Right lobe of liver (tissue), 6 donors: ENCODE results near the gene ACE. TPM values are rescaled to one million over a fixed set of nuclear protein-coding genes. Genes with fewer than 3 reads are reported as not detected.

Source experiments
- ATAC-seq, 4 donors: fragments of 200-7000 bp; cut with Tn5 transposase; one replicate each; pipeline ENCODE4 v1.9.1; 2020; ENCODE audit warnings: mild to moderate bottlenecking in 4 of 4, moderate library complexity in 4 of 4
- DNase-seq, 3 donors: peaks; one replicate each; pipeline ENCODE4 v3.0.0-alpha.2; 2020
- H3K27ac ChIP-seq, 3 donors: fragments of 200-600 bp; one replicate each; pipeline ENCODE4 v1.8.0; 2022
- H3K27me3 ChIP-seq, 2 donors: fragments of 200-600 bp; one replicate each; pipeline ENCODE4 v1.8.0; 2022
- H3K36me3 ChIP-seq, 4 donors: fragments of 200-600 bp; sonication (generic) in 1 of 4; one replicate each; pipeline versions ENCODE4 v1.5.1 to v1.8.0; 2017 to 2022; ENCODE audit warnings: control low read depth in 1 of 4
- H3K4me1 ChIP-seq, 4 donors: fragments of 200-600 bp; sonication (generic) in 1 of 4; one replicate each; pipeline versions ENCODE4 v1.5.1 to v1.8.0; 2017 to 2022; ENCODE audit warnings: control low read depth in 1 of 4
- H3K4me3 ChIP-seq, 3 donors: fragments of 200-600 bp; one replicate each; pipeline ENCODE4 v1.8.0; 2022
- H3K9me3 ChIP-seq, 4 donors: fragments of 200-600 bp; sonication (generic) in 1 of 4; one replicate each; pipeline versions ENCODE4 v1.5.1 to v1.8.0; 2017 to 2022; ENCODE audit warnings: control low read depth in 1 of 4
- POLR2A ChIP-seq: fragments of 450-650 bp; IDR thresholded peaks from one replicate; pipeline ENCODE4 v1.6.1; 2017; ENCODE audit warnings: antibody characterized with exemption, mild to moderate bottlenecking
- WGBS: methylation state at CpG from one replicate; pipeline ENCODE4 v1.1.6; 2018; ENCODE audit warnings: low coverage, low lambda C conversion rate; ENCODE audit not compliant: insufficient coverage; ENCODE audit errors: missing lambda C conversion rate; 5-methylcytosine and 5-hydroxymethylcytosine counted together
- intact Hi-C, 2 donors: fragments of 100-400 bp; cut with DNase I; formaldehyde crosslinking; loops; one replicate each; pipeline versions ENCODE4 v1.11.2 to v1.14.1; 2022
- total RNA-seq, 6 experiments: library from RNA; depleted of rRNA in 2 of 6; stranded (reverse); fragments of >200 nt in 2 of 6; fragmentation: NEBNext Ultra II Directional in 3 of 6; extraction: Animal tissue kit (Norgen Biotek cat#: 25700) in 3 of 6; gene quantifications; one replicate each; pipeline versions ENCODE4 v1.1.0 to v1.2.4, GENCODE V29; 2016 to 2023
- TF ChIP-seq, protein P1 (sequence below), 4 donors: fragments of 200-600 bp in 3 of 4; fragments of 450-650 bp in 1 of 4; IDR thresholded peaks; one replicate each; pipeline versions ENCODE4 v1.5.1 to v1.8.0; 2016 to 2022; ENCODE audit warnings: antibody characterized with exemption in 4 of 4, mild to moderate bottlenecking in 2 of 4
- donor health status: DM: no; HTN: yes; CAD: no.
- donor health status: DM: no; HTN: no; CAD: no.
- donor health status: DM: no; HTN: no; CAD: no.
- donor health status: DM: no; HTN: yes; CAD: no.
- donor health status: DM: no; HTN: yes; CAD: no.

ACE gene
- total RNA-seq, 6 experiments from 2014 or later: 0.75 to 9.4 (median 5.1) TPM

DNA sequence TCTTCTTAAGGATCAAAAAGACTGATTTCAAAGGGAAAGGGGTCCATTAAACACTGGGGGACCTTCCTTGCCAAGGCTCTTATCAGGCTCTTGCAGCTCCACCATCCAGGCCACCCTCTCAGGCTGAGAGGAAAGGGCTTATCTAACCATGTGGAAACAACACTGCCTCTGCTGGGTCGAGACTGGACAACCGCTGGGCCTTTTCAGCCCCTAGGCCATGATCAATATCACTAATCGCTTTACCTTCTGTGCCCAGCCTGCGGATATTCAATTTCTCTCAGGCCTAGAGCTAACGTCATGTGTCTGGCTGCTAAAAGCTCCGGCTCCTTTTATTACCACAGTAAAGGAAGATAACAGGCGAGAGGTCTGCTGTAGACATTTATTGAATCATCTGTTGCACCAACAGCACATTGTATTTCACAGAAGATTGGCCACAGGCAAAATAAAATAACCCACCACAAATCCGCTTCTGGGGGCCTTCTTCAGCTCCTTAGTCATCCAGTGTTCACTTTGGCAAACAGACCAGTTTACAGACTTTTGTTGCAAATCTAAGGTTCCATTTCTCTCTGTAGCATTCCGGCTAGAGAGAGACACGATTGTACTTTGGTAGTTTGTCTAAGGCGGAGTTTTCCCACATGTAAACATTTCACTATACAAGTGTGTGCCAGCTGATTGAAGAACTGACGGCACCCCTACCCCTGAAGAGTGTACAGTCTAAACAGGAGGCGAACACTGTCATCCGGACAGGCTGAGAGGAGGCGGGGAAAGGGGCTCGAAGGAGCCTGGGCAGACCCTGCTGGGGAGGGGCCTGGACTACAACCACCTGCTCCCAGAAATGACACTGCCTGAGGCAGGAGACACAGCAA lies 44.7 kb upstream of the ACE start:
- Histone ChIP-seq H3K4me1 (peaks cover 0 to 27% (median 7%) of the 10 kb centered on the region in 4 donors), H3K9me3 (no peaks in the 10 kb centered on the region), H3K4me3 (peak overlapping the region in 2 of 3 donors; percentile 15 to 24), H3K27me3 (no peaks in the 10 kb centered on the region), H3K27ac (peak overlapping the region in 2 of 3 donors; percentile 61), H3K36me3 (no peaks in the 10 kb centered on the region)
- ATAC-seq (peak; percentile 79 to 87 (median 84)), DNase-seq (peak in 1 of 3 donors; percentile 45)
- TF ChIP-seq POLR2A: no peak
- TF ChIP-seq, protein P1, sequence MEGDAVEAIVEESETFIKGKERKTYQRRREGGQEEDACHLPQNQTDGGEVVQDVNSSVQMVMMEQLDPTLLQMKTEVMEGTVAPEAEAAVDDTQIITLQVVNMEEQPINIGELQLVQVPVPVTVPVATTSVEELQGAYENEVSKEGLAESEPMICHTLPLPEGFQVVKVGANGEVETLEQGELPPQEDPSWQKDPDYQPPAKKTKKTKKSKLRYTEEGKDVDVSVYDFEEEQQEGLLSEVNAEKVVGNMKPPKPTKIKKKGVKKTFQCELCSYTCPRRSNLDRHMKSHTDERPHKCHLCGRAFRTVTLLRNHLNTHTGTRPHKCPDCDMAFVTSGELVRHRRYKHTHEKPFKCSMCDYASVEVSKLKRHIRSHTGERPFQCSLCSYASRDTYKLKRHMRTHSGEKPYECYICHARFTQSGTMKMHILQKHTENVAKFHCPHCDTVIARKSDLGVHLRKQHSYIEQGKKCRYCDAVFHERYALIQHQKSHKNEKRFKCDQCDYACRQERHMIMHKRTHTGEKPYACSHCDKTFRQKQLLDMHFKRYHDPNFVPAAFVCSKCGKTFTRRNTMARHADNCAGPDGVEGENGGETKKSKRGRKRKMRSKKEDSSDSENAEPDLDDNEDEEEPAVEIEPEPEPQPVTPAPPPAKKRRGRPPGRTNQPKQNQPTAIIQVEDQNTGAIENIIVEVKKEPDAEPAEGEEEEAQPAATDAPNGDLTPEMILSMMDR (IDR thresholded peaks at IDR 0.05): no peak
- WGBS: 33% methylated on average over 14 of the region's 16 CpGs
- intact Hi-C loops: no loop called here

DNA sequence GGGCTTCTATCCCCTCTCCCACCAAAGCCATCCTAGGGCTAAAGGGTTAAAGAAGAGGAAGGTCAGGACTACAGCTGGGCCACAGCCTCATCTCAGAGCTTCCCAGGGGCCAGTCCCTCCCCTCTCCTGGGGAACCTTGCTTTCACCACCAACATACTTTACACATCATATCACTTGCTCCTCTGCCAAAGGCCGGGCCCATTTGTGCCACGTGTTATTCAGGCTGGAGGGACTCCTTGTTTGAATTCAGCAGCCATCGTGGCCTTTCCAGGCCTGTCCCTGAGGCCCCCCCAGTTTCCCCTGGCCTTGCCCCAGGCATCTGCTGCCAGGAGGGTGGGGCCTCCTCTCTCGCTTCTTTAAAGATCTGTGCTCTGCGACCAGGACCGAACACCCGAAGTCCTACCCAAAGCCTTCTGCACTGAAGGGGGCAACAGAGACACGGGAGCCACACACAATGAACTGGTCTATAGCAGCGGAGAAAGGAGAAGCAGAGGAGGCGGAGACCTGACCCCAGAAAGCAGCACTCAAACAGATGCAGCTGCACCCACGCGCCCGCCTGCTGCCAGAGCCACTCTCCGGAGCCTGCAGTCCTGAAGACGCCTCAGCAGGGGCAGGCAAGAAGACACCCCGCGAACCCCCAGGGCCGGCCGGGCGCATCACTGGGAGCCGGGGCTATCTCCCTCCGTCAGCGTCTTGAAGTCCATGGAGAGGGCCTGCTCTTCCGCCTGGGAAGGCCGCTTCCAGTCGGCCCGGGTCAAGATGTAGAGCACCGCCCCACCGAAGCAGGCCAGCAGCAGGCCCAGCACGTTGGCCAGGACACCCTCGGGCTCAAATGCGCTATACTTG lies 42.9 kb upstream of the ACE start:
- Histone ChIP-seq H3K27ac (no peak overlapping the region), H3K4me3 (no peak overlapping the region), H3K36me3 (no peaks in the 10 kb centered on the region), H3K9me3 (no peaks in the 10 kb centered on the region), H3K4me1 (peaks cover 0 to 27% (median 7%) of the 10 kb centered on the region in 4 donors), H3K27me3 (no peaks in the 10 kb centered on the region)
- intact Hi-C loops: no loop called here
- peak in 1 of 4 donors; percentile 15 for ATAC-seq
- 38% methylated on average over 6 of the region's 32 CpGs for WGBS
- TF ChIP-seq, protein P1 (IDR thresholded peaks at IDR 0.05): no peak
- TF ChIP-seq POLR2A: no peak
- peak in 1 of 3 donors; percentile 55 for DNase-seq

DNA sequence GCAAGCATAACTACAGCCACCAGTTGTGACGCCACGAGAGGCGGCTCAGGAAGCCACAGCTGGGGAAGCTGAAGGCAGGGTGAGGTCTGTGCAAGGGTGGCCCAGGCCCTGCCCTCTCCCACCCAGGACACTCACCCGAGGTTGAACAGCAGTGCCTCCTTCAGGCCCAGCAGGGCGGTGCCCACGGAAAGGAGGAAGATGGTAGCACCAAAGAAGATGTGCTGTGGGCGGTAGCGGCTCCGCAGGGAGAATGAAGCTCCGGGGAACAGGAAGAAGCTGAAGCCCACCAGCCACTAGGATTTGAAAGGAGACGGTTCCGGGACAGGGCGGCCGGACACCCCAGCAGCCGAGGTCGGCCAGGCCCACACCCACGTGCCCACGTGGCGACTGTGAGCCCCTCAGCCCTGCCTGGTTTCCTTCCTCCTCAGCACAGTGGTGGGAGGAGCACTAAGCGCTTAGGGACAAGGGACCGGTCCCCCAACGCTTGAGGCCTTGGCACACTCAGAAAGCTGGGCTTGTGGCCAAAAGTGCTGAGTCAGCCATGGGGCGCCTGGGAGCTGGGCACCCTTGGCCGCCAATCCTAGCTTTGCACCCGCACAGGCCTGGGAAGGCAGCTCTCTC lies 41.8 kb upstream of the ACE start:
- peak in 2 of 3 donors; percentile 68 to 74 for DNase-seq
- TF ChIP-seq, protein P1 (IDR thresholded peaks at IDR 0.05): no peak
- TF ChIP-seq POLR2A: no peak
- Histone ChIP-seq H3K9me3 (no peaks in the 10 kb centered on the region), H3K27ac (no peak overlapping the region), H3K36me3 (no peaks in the 10 kb centered on the region), H3K4me3 (no peak overlapping the region), H3K4me1 (peaks cover 0 to 27% (median 7%) of the 10 kb centered on the region in 4 donors), H3K27me3 (no peaks in the 10 kb centered on the region)
- intact Hi-C loops: no loop called here
- WGBS: 67% methylated on average over 10 of the region's 25 CpGs
- peak; percentile 13 to 42 (median 39) for ATAC-seq
